Neural progenitor cell (in vitro differentiated cells): ENCODE data around the gene CHTOP.

Source experiments
- EZH2 ChIP-seq: fragments of 200-600 bp; sonication (generic); IDR thresholded peaks from 2 replicates; pipeline ENCODE4 v1.6.1; 2017; ENCODE audit warnings: antibody characterized with exemption, mild to moderate bottlenecking, moderate library complexity
- TF ChIP-seq, protein P1 (sequence below): fragments of 200-600 bp; sonication (generic); IDR thresholded peaks from 2 replicates; pipeline ENCODE4 v1.5.1; 2017; ENCODE audit warnings: antibody characterized with exemption, mild to moderate bottlenecking

DNA sequence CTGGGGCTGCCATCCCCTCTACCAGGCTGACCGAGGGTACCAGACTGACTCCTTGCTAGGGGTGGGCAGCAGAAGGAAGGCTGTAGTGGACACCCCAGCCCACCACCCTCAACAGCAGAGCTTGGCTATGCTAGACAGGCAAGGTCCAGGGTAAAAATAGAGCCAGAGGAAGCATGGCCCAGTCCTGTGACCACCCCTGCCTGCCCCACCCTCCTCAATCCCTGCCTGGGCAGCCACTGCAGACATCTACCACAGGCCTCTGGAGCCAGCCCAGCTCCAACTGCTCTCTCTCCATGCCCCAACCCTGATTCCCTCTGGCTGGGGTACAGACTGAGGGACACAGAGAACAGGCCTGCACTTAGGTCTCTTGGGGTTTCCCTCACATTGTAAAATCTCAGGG is 3.9 kb upstream of the CHTOP start:
- TF ChIP-seq, protein P1, sequence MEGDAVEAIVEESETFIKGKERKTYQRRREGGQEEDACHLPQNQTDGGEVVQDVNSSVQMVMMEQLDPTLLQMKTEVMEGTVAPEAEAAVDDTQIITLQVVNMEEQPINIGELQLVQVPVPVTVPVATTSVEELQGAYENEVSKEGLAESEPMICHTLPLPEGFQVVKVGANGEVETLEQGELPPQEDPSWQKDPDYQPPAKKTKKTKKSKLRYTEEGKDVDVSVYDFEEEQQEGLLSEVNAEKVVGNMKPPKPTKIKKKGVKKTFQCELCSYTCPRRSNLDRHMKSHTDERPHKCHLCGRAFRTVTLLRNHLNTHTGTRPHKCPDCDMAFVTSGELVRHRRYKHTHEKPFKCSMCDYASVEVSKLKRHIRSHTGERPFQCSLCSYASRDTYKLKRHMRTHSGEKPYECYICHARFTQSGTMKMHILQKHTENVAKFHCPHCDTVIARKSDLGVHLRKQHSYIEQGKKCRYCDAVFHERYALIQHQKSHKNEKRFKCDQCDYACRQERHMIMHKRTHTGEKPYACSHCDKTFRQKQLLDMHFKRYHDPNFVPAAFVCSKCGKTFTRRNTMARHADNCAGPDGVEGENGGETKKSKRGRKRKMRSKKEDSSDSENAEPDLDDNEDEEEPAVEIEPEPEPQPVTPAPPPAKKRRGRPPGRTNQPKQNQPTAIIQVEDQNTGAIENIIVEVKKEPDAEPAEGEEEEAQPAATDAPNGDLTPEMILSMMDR, result no peak
- no peak for TF ChIP-seq EZH2
